Activated naive CD8-positive, alpha-beta T cell treated with anti-CD3 and anti-CD28 coated beads, Interleukin-2, amount 10 ng/mL, durations not matched to agents 7 days and 5 days (primary cell): ENCODE results near the gene CCDC57. TPM values are rescaled to one million over a fixed set of nuclear protein-coding genes. Genes with fewer than 3 reads are reported as not detected.

Source experiments
- ATAC-seq: fragments of 150-1000 bp; cut with Tn5 transposase; one replicate; pipeline ENCODE4 v1.10.0; 2021; ENCODE audit warnings: low read depth, moderate library complexity
- POLR2A ChIA-PET: fragments of 350-600 bp; sonication (Branson Sonifier 250); formaldehyde crosslinking; loops from one replicate; lab custom pipeline; 2021; ENCODE audit warnings: antibody characterized with exemption; lab: Charles Lee
- DNase-seq: peaks from one replicate; pipeline ENCODE4 v3.0.0; 2021
- H3K27ac Mint-ChIP-seq: one replicate; pipeline ENCODE4 v1.8.0; 2022; ENCODE audit warnings: mild to moderate bottlenecking, mixed read lengths
- H3K27me3 Mint-ChIP-seq: one replicate; pipeline ENCODE4 v1.8.0; 2022; ENCODE audit warnings: mild to moderate bottlenecking, moderate library complexity, mixed read lengths
- H3K36me3 Mint-ChIP-seq: one replicate; pipeline ENCODE4 v1.8.0; 2021; ENCODE audit warnings: mild to moderate bottlenecking, mixed read lengths
- H3K4me1 Mint-ChIP-seq: one replicate; pipeline ENCODE4 v1.8.0; 2021; ENCODE audit warnings: mixed read lengths
- H3K4me3 Mint-ChIP-seq: one replicate; pipeline ENCODE4 v1.8.0; 2022; ENCODE audit warnings: mild to moderate bottlenecking, moderate library complexity, mixed read lengths
- H3K9me3 Mint-ChIP-seq: one replicate; pipeline ENCODE4 v1.8.0; 2021; ENCODE audit warnings: mixed read lengths
- total RNA-seq, 2 experiments: library from RNA; stranded (reverse); gene quantifications; one replicate each; pipeline ENCODE4 v1.2.3, GENCODE V29; 2021

The CCDC57 gene
- total RNA-seq, 2 experiments from 2014 or later = 79.5 to 81.7 TPM

DNA sequence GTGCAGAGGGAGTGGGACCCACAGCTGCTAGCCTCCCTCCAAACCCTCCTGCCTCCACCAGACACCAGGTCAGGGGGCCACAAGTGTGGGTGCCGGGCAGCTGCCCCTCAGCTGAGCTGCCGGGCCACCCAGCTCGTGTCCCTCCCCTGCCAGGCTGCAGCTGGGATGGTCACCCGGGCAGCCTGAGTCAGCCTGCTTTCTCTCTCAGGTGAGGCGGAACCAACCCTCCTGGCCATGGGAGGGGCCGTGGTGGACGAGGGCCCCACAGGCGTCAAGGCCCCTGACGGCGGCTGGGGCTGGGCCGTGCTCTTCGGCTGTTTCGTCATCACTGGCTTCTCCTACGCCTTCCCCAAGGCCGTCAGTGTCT lies 23.1 kb upstream of the CCDC57 start:
- H3K4me1 Mint-ChIP-seq = peaks cover 25% of the 10 kb centered on the region
- H3K4me3 Mint-ChIP-seq = no peak overlapping the region
- ATAC-seq (no peak), DNase-seq (no peak)
- POLR2A ChIA-PET = interaction anchor here (0.6 to 2.4 kb wide), 6 partner anchors 20 to 524 kb away, joined by 3 to 13 read pairs (median 7); partner anchors contain the start of genes CD7 and DCXR
- no peaks in the 10 kb centered on the region for H3K9me3 Mint-ChIP-seq
- no peak overlapping the region for H3K27ac Mint-ChIP-seq
- no peaks in the 10 kb centered on the region for H3K27me3 Mint-ChIP-seq
- peaks cover 5% of the 10 kb centered on the region for H3K36me3 Mint-ChIP-seq

DNA sequence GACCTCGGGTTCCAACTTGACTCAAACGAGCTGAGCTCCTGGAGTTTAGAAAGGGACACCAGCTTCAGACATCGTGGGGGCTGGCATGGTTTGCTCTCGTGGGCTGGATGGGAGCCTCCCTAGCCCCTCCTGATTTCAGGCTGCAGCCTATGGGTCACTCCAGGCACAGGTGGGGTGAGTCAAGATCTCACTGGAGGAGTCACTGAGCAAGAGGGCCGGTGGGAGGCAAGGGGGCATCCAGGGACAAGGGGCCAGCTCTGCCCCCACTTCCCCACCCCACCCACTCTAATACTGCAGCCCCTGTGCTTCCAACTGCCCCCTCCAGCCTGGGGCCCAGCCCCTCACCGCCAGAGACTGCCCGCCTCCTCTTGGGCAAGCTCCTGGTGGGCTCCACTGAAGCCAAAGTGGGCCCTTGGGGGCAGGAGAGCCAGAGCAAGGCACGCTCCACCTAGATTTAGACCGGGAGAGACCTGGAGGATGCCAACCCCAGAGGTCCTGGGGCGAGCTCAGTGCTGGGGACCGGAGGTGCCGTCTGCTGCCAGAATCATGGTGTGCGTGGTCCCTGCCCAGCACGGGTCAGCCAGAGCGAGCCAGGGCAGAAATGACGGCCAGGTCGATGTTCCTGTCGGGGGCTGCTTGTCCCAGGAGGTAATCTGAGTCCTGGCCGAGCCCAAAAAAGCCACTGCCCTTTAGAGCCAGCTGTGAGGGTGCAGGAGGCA lies 22.6 kb upstream of the CCDC57 start:
- DNase-seq (no peak), ATAC-seq (no peak)
- Mint-ChIP-seq H3K27ac (peak overlapping the region; percentile 30), H3K36me3 (peaks cover 5% of the 10 kb centered on the region), H3K9me3 (no peaks in the 10 kb centered on the region), H3K4me3 (peak overlapping the region; percentile 10), H3K4me1 (peaks cover 22% of the 10 kb centered on the region), H3K27me3 (no peaks in the 10 kb centered on the region)
- POLR2A ChIA-PET = interaction anchor here (0.9 to 2.4 kb wide), 5 partner anchors 57 to 198 kb away, joined by 3 to 13 read pairs (median 8); partner anchors contain the start of genes CD7 and DCXR

DNA sequence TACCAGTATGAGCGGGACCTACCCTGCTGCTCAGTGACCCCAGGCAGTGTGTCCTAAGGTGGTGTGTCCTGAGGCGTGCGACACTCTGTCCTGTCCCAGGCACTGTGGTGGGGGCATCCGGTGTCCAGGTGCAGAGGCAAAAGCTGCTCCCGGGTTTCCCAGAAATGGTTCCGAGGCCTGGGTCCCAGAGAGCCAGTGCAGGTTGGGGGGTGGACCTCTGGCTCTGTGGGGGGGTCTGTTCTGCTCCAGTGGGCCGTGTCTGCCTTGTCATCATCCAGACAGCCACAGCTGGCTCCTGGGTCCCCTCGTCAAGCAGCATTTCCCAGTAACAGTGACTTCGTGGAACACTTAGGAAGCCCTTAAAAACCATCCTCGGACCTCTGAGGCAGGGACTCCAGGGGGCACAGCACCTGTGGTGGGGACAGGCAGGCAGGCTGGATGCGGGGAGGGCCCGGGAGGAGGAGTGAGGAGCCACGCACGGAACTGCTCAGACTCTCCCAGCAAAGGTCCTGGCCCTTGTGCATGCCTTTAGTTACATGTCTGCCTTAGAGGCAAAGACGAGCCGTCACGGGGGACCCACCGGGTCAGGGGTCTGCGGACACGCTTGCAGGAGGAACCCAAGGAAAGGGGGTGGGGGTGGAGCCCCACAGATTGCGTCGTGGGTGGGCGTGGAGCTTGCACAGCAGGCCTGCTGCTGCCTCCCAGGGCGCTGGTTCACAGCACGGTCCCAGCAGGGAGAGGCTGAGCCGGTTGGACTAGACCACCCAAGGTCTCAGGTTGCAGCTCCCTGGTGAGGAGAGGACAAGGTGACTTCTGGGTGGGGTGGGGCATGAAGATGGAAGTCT lies 21.8 kb upstream of the CCDC57 start:
- Mint-ChIP-seq H3K4me1 (peaks cover 19% of the 10 kb centered on the region), H3K36me3 (peaks cover 8% of the 10 kb centered on the region), H3K9me3 (no peaks in the 10 kb centered on the region), H3K27me3 (no peaks in the 10 kb centered on the region), H3K4me3 (peak overlapping the region; percentile 10), H3K27ac (peak overlapping the region; percentile 48)
- ATAC-seq (no peak), DNase-seq (no peak)
- POLR2A ChIA-PET = interaction anchor here (0.9 to 2.4 kb wide), 4 partner anchors 58 to 197 kb away, joined by 3 to 13 read pairs (median 8); partner anchors contain the start of gene DCXR

DNA sequence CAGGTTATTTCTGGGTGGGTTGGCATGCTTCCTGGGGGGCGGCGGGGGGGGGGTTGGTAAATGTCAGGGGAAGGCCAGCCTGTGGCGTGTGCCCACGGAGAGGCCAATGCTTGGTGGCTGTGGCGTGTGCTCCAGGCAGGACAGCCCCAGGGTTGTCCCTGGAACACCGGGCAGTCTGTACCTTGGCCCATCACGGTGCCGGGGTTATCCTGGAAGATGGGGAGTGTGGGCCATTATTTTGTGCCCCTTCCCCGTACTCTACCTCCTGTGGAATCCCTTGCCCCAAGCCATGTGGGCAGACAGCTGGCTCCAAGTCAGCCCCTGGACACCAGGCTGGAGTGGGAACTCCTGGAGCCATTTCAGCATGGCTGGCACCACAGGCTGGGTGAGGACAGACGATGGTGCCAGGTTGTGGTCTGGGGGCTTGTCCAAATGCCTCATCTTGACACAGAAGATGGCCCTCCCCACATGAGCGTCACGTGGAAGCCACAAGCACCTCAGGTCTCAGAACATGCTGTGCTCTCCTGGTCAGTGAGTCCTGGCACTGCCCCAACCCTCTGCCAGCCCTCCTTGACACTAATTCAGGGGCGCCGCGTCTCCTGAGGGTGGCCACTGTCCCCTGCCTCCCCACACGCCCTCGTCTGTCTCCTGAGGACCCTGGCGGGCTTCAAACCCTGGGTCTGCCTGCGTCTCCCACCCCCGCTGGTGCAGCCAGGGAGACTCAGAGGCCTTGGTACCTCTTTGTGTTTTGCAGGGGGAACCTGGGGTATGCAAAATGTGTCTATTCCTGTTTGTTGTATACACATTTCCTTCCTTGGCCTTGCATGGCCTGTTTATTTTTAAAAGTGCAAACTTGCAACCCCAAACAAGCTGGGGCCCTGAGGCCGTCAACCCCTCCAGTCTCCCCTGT lies 20.5 kb upstream of the CCDC57 start:
- H3K36me3 Mint-ChIP-seq = peaks cover 8% of the 10 kb centered on the region
- peak overlapping the region; percentile 39 for H3K4me3 Mint-ChIP-seq
- no peaks in the 10 kb centered on the region for H3K9me3 Mint-ChIP-seq
- H3K27me3 Mint-ChIP-seq = no peaks in the 10 kb centered on the region
- POLR2A ChIA-PET = no interaction called here
- ATAC-seq = no peak
- H3K4me1 Mint-ChIP-seq = peaks cover 10% of the 10 kb centered on the region
- H3K27ac Mint-ChIP-seq = peak overlapping the region; percentile 65
- DNase-seq = no peak

DNA sequence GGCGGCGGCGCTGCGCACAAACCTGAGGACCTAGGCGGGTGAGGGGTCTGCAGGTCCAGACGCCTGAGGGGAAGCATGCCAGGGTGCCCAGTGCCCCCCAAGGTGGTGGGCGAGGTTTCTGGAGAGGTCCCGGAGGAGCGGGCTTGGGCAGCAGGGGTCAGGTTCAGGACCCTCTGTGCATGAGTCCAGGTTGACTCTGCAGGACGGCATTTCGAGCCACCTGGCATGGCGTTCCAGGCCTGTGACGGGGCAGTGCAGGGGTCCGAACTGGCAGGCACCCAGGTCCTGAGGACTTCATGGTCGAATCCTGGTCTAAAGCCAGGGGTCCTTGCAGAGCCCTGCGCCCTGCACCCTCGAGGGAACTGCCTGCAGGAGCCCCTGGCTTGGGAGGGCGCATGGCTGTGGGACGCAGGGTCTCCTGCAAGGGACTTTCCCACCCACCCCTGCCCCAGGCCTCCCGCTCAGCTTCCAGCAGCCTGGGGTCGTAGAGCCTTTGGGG lies 19.7 kb upstream of the CCDC57 start:
- POLR2A ChIA-PET = interaction anchor here (4.5 kb wide), 1 partner anchor 32 kb away, joined by 51 read pairs; no protein-coding TSS in a partner anchor
- Mint-ChIP-seq H3K9me3 (no peaks in the 10 kb centered on the region), H3K4me1 (peaks cover 9% of the 10 kb centered on the region), H3K4me3 (no peak overlapping the region), H3K36me3 (peaks cover 5% of the 10 kb centered on the region), H3K27me3 (no peaks in the 10 kb centered on the region), H3K27ac (no peak overlapping the region)
- no peak for DNase-seq
- ATAC-seq = no peak

DNA sequence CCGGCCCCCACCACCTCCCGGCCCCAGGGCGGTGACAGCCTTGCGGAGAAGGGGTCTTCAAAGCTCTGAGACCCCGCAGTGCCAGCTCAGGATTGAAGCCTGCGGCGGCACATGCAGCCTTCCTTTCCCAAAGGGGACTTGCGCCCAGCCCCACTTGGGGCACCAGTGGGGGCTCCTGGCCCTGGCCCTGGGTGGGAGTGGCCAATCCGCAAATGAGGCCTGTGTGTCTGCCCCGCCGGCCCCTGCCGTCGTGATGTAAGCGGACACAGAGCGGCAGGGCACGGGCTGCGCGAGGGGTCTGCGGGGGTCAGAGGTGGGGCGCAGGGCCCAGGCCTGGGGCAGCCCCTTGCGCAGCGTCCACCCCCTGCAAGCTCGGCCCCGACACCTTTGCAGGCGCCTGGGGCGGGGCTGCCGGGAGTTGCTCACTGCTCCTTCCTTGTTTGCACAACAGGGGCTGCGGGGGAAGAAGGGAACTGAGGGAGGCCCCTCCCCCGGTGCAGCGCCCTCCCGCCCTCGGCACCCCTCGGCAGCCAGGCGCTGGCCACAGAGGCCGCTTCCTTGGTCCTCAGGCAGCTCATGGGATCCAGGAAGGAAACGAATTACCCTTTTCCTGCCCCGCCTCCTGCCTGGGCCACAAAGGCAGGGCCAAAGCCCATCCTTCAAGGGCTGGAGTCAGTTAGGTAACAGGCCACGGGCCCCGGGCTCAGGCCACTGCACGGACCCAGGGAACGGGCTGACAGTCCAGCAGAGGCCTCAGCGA lies 19.1 kb upstream of the CCDC57 start:
- DNase-seq (no peak), ATAC-seq (no peak)
- Mint-ChIP-seq H3K4me1 (peaks cover 11% of the 10 kb centered on the region), H3K9me3 (no peaks in the 10 kb centered on the region), H3K27me3 (no peaks in the 10 kb centered on the region), H3K4me3 (peak overlapping the region; percentile 47), H3K36me3 (peaks cover 4% of the 10 kb centered on the region), H3K27ac (no peak overlapping the region)
- POLR2A ChIA-PET = interaction anchor here (4.0 to 4.5 kb wide), 2 partner anchors 26 to 32 kb away, joined by 27 to 51 read pairs; no protein-coding TSS in a partner anchor

DNA sequence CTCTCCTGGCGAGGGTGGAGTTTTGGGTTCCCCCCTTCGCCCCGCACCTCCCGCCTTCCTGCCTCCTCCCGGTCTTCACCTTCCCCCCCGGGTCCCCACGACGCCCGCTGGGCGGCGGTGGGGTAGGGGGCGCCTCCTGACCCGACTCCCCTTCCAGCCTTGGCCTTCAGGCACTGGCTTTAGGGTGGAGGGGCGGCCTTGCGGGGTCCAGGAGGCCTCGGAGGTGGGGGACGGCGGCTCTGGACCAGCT lies 18.6 kb upstream of the CCDC57 start:
- DNase-seq (no peak), ATAC-seq (no peak)
- H3K4me3 Mint-ChIP-seq = peak overlapping the region; percentile 47
- POLR2A ChIA-PET = interaction anchor here (4.0 to 4.5 kb wide), 2 partner anchors 26 to 31 kb away, joined by 27 to 51 read pairs; no protein-coding TSS in a partner anchor
- no peaks in the 10 kb centered on the region for H3K9me3 Mint-ChIP-seq
- no peaks in the 10 kb centered on the region for H3K27me3 Mint-ChIP-seq
- no peak overlapping the region for H3K27ac Mint-ChIP-seq
- peaks cover 11% of the 10 kb centered on the region for H3K4me1 Mint-ChIP-seq
- H3K36me3 Mint-ChIP-seq = peaks cover 3% of the 10 kb centered on the region

DNA sequence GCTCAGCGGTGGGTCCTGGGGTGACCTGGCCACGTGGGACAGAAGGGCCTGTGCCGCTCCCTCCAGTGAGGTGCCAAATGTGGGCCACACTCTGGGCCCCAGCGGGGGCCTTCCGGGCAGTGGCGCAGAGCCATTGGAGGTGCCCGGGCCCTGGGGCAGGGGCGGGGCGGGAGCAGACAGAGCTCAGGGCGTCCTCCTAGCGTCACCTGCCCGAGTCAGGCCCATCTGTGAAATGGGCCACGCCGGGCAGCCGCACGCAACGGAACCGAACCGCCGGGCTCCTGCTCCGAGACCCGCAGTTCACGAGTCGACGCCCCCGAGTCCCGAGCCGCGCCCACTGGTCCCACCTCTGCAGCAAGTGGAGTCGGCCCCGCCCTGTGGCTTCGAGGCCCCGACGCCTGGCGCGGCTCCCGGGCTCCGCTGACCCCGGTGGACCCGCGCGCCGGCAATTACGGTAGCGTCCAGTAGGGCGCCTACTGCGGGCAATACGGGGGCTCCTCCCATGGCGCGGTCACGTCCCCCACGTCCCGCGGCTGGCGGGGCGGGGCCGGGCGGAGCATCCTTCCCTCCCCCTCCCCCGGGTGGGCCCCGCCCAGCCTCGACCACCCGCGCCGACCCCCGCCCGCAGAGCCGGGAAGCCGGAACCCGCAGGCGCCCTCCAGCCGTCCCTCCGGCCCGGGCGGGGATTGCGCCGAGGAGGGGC lies 18.1 kb upstream of the CCDC57 start:
- Mint-ChIP-seq H3K4me3 (peak overlapping the region; percentile 97), H3K4me1 (peaks cover 11% of the 10 kb centered on the region), H3K27ac (peak overlapping the region; percentile 88), H3K9me3 (no peaks in the 10 kb centered on the region), H3K36me3 (peaks cover 3% of the 10 kb centered on the region), H3K27me3 (no peaks in the 10 kb centered on the region)
- peak; percentile 37 for ATAC-seq
- POLR2A ChIA-PET = interaction anchor here (1.2 to 4.5 kb wide), 6 partner anchors 7 to 67 kb away, joined by 3 to 51 read pairs (median 16); no protein-coding TSS in a partner anchor
- DNase-seq = peak; percentile 86

DNA sequence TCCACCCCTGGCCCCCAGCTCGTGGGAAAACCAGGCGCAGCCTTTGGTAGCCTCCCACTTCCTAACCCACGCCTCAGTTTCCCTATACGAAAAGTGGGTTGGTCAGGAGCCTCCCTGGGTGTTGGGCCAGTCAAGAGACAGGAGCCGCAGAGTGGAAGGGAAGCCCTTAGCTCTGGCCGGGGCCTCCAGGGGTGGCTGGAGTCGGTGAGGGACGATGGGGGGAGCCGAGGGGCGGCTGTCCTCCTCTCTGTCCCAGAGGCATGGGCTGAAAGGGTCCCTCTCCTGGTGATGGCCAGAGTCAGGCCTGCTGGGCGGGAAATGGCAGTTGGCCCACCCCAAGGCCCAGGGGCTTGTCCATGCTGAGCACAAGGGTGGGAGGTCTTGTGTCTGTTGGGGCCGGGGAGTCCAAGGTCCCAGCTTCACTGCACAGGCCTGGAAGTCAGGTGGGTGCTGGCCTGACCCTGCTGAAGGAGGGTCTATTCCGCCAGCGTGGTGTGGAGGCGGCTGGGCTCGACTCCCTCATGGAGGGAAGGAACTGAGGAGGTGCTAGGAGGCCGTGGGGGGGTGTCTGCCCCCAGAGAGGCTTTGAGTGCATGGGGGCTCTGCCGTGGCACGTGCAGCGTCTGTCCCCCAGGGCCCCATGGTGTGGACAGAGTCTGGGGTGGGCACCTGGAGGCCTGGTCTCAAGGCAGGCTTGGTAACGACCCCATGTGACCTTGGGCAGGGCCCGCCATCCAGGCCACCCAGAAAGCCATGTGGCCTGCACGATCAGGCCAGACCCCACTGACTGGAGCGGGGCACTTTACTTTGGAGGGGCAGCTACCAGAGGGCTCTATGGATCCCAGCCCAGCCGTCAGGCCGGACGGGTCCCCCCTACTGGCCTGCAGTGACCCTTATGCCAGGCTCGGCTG lies 17.3 kb upstream of the CCDC57 start:
- Mint-ChIP-seq H3K9me3 (no peaks in the 10 kb centered on the region), H3K27ac (peak overlapping the region; percentile 88), H3K27me3 (no peaks in the 10 kb centered on the region), H3K36me3 (peaks cover 3% of the 10 kb centered on the region), H3K4me1 (peaks cover 10% of the 10 kb centered on the region), H3K4me3 (peak overlapping the region; percentile 97)
- ATAC-seq = no peak
- DNase-seq = no peak
- POLR2A ChIA-PET = interaction anchor here (0.8 to 4.5 kb wide), 16 partner anchors 8 to 207 kb away, joined by 3 to 51 read pairs (median 10); partner anchors contain the start of genes CCDC57, CD7, CENPX and DCXR

DNA sequence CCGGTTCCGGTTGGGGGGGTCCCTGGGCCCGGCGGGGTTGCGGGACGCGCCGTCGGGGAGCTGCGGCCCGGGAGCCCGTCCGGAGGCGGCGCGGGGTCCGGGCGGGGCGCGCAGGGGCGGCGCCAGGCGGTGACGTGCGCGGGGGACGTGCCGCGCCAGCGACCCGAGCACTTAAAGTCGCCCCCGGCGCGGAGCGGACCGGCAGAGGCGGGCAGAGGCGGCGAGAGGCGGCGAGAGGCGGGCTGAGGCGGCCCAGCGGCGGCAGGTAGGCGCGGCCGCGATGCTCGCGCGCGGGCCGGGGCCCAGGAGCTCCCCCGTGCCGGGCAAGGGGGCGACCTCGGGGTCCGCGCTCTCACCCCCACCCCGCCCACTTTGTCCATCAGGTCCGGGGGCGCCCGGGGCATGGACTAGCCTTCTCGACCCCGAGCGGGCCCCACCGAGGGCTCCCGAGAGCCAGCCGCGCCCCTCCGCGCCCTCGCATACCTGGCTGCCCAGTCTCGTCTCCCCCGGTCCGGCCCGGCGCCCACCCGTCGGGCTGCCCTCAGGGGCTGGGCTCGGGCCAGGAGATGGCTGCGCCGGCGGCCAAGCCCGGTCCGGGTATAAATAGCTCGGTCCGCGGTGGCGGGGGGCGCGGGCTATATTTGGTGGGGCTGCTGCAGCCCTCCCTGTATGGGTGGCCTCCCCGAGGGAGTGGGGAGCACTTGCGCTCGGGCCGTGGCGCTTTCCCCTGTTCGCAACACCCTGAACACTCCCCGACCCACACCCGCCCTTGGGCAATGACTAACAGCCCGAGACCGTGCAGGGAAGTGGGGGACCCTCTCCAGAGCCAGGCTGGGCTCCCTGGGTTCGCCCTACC lies 16.4 kb upstream of the CCDC57 start, which contains the start of gene SLC16A3:
Gene SLC16A3, plus strand, starts transcription at position 201 of the 856 bp plus-strand sequence. CDS start 6,967 bp downstream, outside the sequence.
- no peaks in the 10 kb centered on the region for H3K27me3 Mint-ChIP-seq
- peaks cover 9% of the 10 kb centered on the region for H3K4me1 Mint-ChIP-seq
- POLR2A ChIA-PET = interaction anchor here (0.5 to 4.5 kb wide), 19 partner anchors 9 to 206 kb away, joined by 3 to 51 read pairs (median 8); partner anchors contain the start of genes CCDC57, CD7, CENPX and DCXR
- H3K27ac Mint-ChIP-seq = peak within 1 kb of the TSS; percentile 91
- peak; percentile 88 for DNase-seq
- peaks cover 3% of the 10 kb centered on the region for H3K36me3 Mint-ChIP-seq
- peak within 1 kb of the TSS; percentile 97 for H3K4me3 Mint-ChIP-seq
- no peaks in the 10 kb centered on the region for H3K9me3 Mint-ChIP-seq
- ATAC-seq = peak; percentile 53
